H9 (cell line): ENCODE measurements around the gene TSPO2. TPM values are rescaled to one million over a fixed set of nuclear protein-coding genes. Genes with fewer than 3 reads are reported as not detected.

ENCODE experiments used
- DNase-seq: peaks from one replicate; pipeline ENCODE4 v3.0.0-alpha.2; 2017
- H2AFZ ChIP-seq: one replicate; pipeline ENCODE4 v1.6.1; 2013; ENCODE audit warnings: mild to moderate bottlenecking, low read length, control low read depth, moderate library complexity
- H2AK5ac ChIP-seq: 2 replicates; pipeline ENCODE4 v1.6.1; 2013; ENCODE audit warnings: low read length, control low read depth, mixed read lengths; ENCODE audit not compliant: insufficient read length
- H2BK120ac ChIP-seq: one replicate; pipeline ENCODE4 v1.6.1; 2013; ENCODE audit warnings: low read depth, mild to moderate bottlenecking, low read length, control low read depth, inconsistent platforms; ENCODE audit not compliant: poor library complexity, severe bottlenecking
- H2BK12ac ChIP-seq: 2 replicates; pipeline ENCODE4 v1.6.1; 2013; ENCODE audit warnings: low read length, control low read depth, mixed read lengths, low read depth; ENCODE audit not compliant: insufficient read length
- H2BK15ac ChIP-seq: 2 replicates; pipeline ENCODE4 v1.6.1; 2013; ENCODE audit warnings: low read depth, low read length, control low read depth
- H2BK20ac ChIP-seq: one replicate; pipeline ENCODE4 v1.6.1; 2013; ENCODE audit warnings: low read depth, mild to moderate bottlenecking, low read length, control low read depth, inconsistent platforms; ENCODE audit not compliant: poor library complexity, severe bottlenecking
- H2BK5ac ChIP-seq: 2 replicates; pipeline ENCODE4 v1.6.1; 2013; ENCODE audit warnings: low read length, control low read depth, mixed read lengths; ENCODE audit not compliant: insufficient read length
- H3K14ac ChIP-seq: 2 replicates; pipeline ENCODE4 v1.6.1; 2013; ENCODE audit warnings: low read length, control low read depth; ENCODE audit not compliant: insufficient read depth
- H3K18ac ChIP-seq: 2 replicates; pipeline ENCODE4 v1.6.1; 2013; ENCODE audit warnings: low read depth, mild to moderate bottlenecking, mixed read lengths, low read length, control low read depth; ENCODE audit not compliant: insufficient read length
- H3K23ac ChIP-seq: 2 replicates; pipeline ENCODE4 v1.6.1; 2013; ENCODE audit warnings: low read length, control low read depth, mixed read lengths, low read depth; ENCODE audit not compliant: insufficient read length
- H3K23me2 ChIP-seq: 2 replicates; pipeline ENCODE4 v1.6.1; 2013; ENCODE audit warnings: low read depth, mild to moderate bottlenecking, mixed read lengths, low read length, control low read depth; ENCODE audit not compliant: insufficient read length, poor library complexity, severe bottlenecking
- H3K27ac ChIP-seq: 2 replicates; pipeline ENCODE4 v1.5.1; 2013; ENCODE audit warnings: low read length, control low read depth, mixed read lengths, low read depth; ENCODE audit not compliant: insufficient read length
- H3K27me3 ChIP-seq: 2 replicates; pipeline ENCODE4 v1.6.1; 2013; ENCODE audit warnings: low read length, control low read depth, inconsistent platforms; ENCODE audit not compliant: insufficient read depth
- H3K4ac ChIP-seq: 2 replicates; pipeline ENCODE4 v1.6.1; 2013; ENCODE audit warnings: low read depth, mild to moderate bottlenecking, control low read depth, inconsistent platforms, low read length, moderate library complexity
- H3K4me1 ChIP-seq: 2 replicates; pipeline ENCODE4 v1.6.1; 2013; ENCODE audit warnings: low read length, control low read depth, inconsistent platforms; ENCODE audit not compliant: insufficient read depth
- H3K4me2 ChIP-seq: 2 replicates; pipeline ENCODE4 v1.6.1; 2013; ENCODE audit warnings: low read length, control low read depth, mixed read lengths; ENCODE audit not compliant: insufficient read length, insufficient read depth
- H3K56ac ChIP-seq: 2 replicates; pipeline ENCODE4 v1.6.1; 2013; ENCODE audit warnings: low read depth, mild to moderate bottlenecking, mixed read lengths, low read length, control low read depth; ENCODE audit not compliant: insufficient read length
- H3K79me1 ChIP-seq: 2 replicates; pipeline ENCODE4 v1.6.1; 2013; ENCODE audit warnings: low read depth, mild to moderate bottlenecking, moderate library complexity, low read length, control low read depth, inconsistent platforms; ENCODE audit not compliant: insufficient read depth, poor library complexity, severe bottlenecking
- H3K79me2 ChIP-seq: 2 replicates; pipeline ENCODE4 v1.6.1; 2013; ENCODE audit warnings: low read length, control low read depth, inconsistent platforms; ENCODE audit not compliant: insufficient read depth
- H3K9ac ChIP-seq: 2 replicates; pipeline ENCODE4 v1.6.1; 2013; ENCODE audit warnings: low read length, control low read depth, mixed read lengths; ENCODE audit not compliant: insufficient read length; ENCODE audit errors: extremely low read depth
- H3K9me3 ChIP-seq: one replicate; pipeline ENCODE4 v1.6.1; 2013; ENCODE audit warnings: low read depth, low read length, inconsistent platforms; ENCODE audit not compliant: control insufficient read depth
- H3T11ph ChIP-seq: one replicate; pipeline ENCODE4 v1.6.1; 2013; ENCODE audit warnings: mild to moderate bottlenecking, low read length, control low read depth, inconsistent platforms
- H4K20me1 ChIP-seq: one replicate; pipeline ENCODE4 v1.6.1; 2013; ENCODE audit not compliant: control insufficient read depth, insufficient read length, insufficient read depth
- H4K5ac ChIP-seq: 2 replicates; pipeline ENCODE4 v1.6.1; 2013; ENCODE audit warnings: low read depth, mild to moderate bottlenecking, mixed read lengths, low read length, control low read depth; ENCODE audit not compliant: insufficient read length
- H4K8ac ChIP-seq: replicated peaks from 2 replicates; pipeline ENCODE4 v1.6.1; 2013; ENCODE audit warnings: low read length, control low read depth, mixed read lengths, low read depth; ENCODE audit not compliant: insufficient read length
- H4K91ac ChIP-seq: 2 replicates; pipeline ENCODE4 v1.6.1; 2013; ENCODE audit warnings: low read depth, mild to moderate bottlenecking, moderate library complexity, mixed read lengths, low read length, control low read depth; ENCODE audit not compliant: insufficient read length
- H3K27ac Mint-ChIP-seq, 3 experiments: 2 replicates in 2 of 3; 3 replicates in 1 of 3; pipeline ENCODE4 v1.8.0; 2020 to 2021; ENCODE audit warnings: mixed read lengths in 3 of 3, mild to moderate bottlenecking in 1 of 3, moderate library complexity in 1 of 3
- H3K27me3 Mint-ChIP-seq: 2 replicates; pipeline ENCODE4 v1.8.0; 2021; ENCODE audit warnings: low read depth, mild to moderate bottlenecking, moderate library complexity, mixed read lengths
- H3K36me3 Mint-ChIP-seq, 3 experiments: 2 replicates in 2 of 3; 3 replicates in 1 of 3; pipeline ENCODE4 v1.8.0; 2020 to 2021; ENCODE audit warnings: low read depth in 3 of 3, mixed read lengths in 3 of 3; ENCODE audit not compliant: insufficient read depth in 1 of 3
- H3K4me1 Mint-ChIP-seq, 2 experiments: 2 replicates each; pipeline ENCODE4 v1.8.0; 2020; ENCODE audit warnings: mixed read lengths in 2 of 2
- H3K4me3 Mint-ChIP-seq, 2 experiments: 2 replicates in 1 of 2; 3 replicates in 1 of 2; pipeline ENCODE4 v1.8.0; 2020 to 2021; ENCODE audit warnings: mild to moderate bottlenecking in 2 of 2, mixed read lengths in 2 of 2, moderate library complexity in 1 of 2
- H3K9me3 Mint-ChIP-seq, 2 experiments: 2 replicates in 1 of 2; 3 replicates in 1 of 2; pipeline ENCODE4 v1.8.0; 2020; ENCODE audit warnings: mild to moderate bottlenecking in 2 of 2, mixed read lengths in 2 of 2, moderate library complexity in 1 of 2
- WGBS: extraction: QIAGEN DNeasy Blood & Tissue Kit; methylation state at CpG from one replicate; pipeline ENCODE4 v1.1.7; 2013; ENCODE audit warnings: missing lambda C conversion rate, low lambda C conversion rate, mixed read lengths; ENCODE audit not compliant: insufficient read length; ENCODE audit errors: extremely low coverage; 5-methylcytosine and 5-hydroxymethylcytosine counted together
- total RNA-seq: library from RNA; stranded (reverse); gene quantifications from 2 replicates; pipeline ENCODE4 v1.2.1, GENCODE V29; 2021
- TF ChIP-seq, protein P1 (sequence below): fragments of 200-600 bp; sonication (generic); conservative IDR thresholded peaks from 3 replicates; pipeline ENCODE4 v1.8.0; 2021; ENCODE audit warnings: antibody characterized with exemption, mild to moderate bottlenecking

TSPO2 gene
- total RNA-seq, 1 experiment from 2014 or later = not detected

DNA sequence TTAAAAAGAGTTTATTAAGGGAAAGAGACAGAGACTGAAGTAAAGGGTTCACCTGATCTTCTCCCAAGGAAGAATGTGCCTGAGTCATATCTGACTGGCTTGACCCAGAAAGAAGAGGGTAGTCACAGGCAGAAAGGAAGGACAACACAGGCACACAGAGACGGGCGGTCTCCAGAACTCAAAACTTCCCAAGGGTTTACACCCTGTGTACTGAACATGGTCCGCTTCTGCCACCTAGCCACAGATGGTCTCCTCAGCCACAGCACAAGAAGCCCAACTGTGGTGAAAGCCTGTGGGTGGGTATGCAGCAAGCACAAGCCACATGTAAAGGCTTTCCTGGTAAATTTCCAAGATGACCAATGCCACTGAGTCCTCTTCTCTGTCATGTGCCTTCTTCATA lies 20.4 kb upstream of the TSPO2 start:
- no peak overlapping the region for H3K4me3 Mint-ChIP-seq
- Histone ChIP-seq H4K91ac (no peak overlapping the region), H2AFZ (no peak overlapping the region), H3T11ph (no peak overlapping the region), H3K4me2 (no peak overlapping the region), H3K27me3 (no peaks in the 10 kb centered on the region), H2AK5ac (no peak overlapping the region), H3K79me2 (no peaks in the 10 kb centered on the region), H3K27ac (no peak overlapping the region), H3K14ac (no peak overlapping the region), H3K4me1 (no peaks in the 10 kb centered on the region; the same call in 1 of the 2 replicates), H4K5ac (no peak overlapping the region), H3K4ac (no peak overlapping the region), H2BK120ac (no peak overlapping the region), H3K56ac (no peak overlapping the region), H3K18ac (no peak overlapping the region), H2BK12ac (no peak overlapping the region), H3K9ac (no peak overlapping the region), H4K20me1 (no peaks in the 10 kb centered on the region), H2BK20ac (no peak overlapping the region), H3K9me3 (no peaks in the 10 kb centered on the region), H3K79me1 (no peaks in the 10 kb centered on the region), H3K23me2 (no peaks in the 10 kb centered on the region), H4K8ac (no peak overlapping the region), H3K23ac (no peak overlapping the region), H2BK15ac (no peak overlapping the region), H2BK5ac (no peak overlapping the region)
- H3K27ac Mint-ChIP-seq = no peak overlapping the region
- TF ChIP-seq, protein P1, sequence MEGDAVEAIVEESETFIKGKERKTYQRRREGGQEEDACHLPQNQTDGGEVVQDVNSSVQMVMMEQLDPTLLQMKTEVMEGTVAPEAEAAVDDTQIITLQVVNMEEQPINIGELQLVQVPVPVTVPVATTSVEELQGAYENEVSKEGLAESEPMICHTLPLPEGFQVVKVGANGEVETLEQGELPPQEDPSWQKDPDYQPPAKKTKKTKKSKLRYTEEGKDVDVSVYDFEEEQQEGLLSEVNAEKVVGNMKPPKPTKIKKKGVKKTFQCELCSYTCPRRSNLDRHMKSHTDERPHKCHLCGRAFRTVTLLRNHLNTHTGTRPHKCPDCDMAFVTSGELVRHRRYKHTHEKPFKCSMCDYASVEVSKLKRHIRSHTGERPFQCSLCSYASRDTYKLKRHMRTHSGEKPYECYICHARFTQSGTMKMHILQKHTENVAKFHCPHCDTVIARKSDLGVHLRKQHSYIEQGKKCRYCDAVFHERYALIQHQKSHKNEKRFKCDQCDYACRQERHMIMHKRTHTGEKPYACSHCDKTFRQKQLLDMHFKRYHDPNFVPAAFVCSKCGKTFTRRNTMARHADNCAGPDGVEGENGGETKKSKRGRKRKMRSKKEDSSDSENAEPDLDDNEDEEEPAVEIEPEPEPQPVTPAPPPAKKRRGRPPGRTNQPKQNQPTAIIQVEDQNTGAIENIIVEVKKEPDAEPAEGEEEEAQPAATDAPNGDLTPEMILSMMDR = peak; percentile 38; the same call in 2 of the 3 replicates
- peaks cover 4 to 8% of the 10 kb centered on the region in 2 experiments; a peak in 2 of 4 replicates for H3K4me1 Mint-ChIP-seq
- WGBS = no CpG with 5 or more reads among the region's 3 CpGs
- no peaks in the 10 kb centered on the region for H3K9me3 Mint-ChIP-seq
- 0 out of 7 replicates have a peak, but pooled peaks cover 0 to 4% (median 0%) of the 10 kb centered on the region in 3 experiments for H3K36me3 Mint-ChIP-seq
- no peak for DNase-seq
- no peaks in the 10 kb centered on the region; the same call in 1 of the 2 replicates for H3K27me3 Mint-ChIP-seq
